Endodermal cell (in vitro differentiated cells): ENCODE data around the gene SLC24A3. TPM values are rescaled to one million over a fixed set of nuclear protein-coding genes. Genes with fewer than 3 reads are reported as not detected.

Experiments
- DNase-seq: peaks from one replicate; pipeline ENCODE4 v3.0.0-alpha.2; 2017
- H3K27ac ChIP-seq: 2 replicates; pipeline ENCODE4 v1.5.1; 2013; ENCODE audit warnings: mild to moderate bottlenecking, low read depth, low read length, moderate library complexity
- H3K27me3 ChIP-seq: 2 replicates; pipeline ENCODE4 v1.6.1; 2013; ENCODE audit warnings: mild to moderate bottlenecking, low read length, moderate library complexity; ENCODE audit not compliant: insufficient read depth, control insufficient read depth, poor library complexity, severe bottlenecking
- H3K36me3 ChIP-seq: 2 replicates; pipeline ENCODE4 v1.7.0; 2013; ENCODE audit warnings: mild to moderate bottlenecking, low read length, moderate library complexity; ENCODE audit not compliant: control insufficient read depth, insufficient read depth
- H3K4me1 ChIP-seq: one replicate; pipeline ENCODE4 v1.7.0; 2013; ENCODE audit warnings: low read length; ENCODE audit not compliant: control insufficient read depth, insufficient read depth
- H3K4me3 ChIP-seq: 2 replicates; pipeline ENCODE4 v1.5.1; 2013; ENCODE audit warnings: mild to moderate bottlenecking, low read length, moderate library complexity
- H3K9ac ChIP-seq: 2 replicates; pipeline ENCODE4 v1.6.1; 2013; ENCODE audit warnings: mild to moderate bottlenecking, low read length, moderate library complexity; ENCODE audit not compliant: poor library complexity, severe bottlenecking; ENCODE audit errors: extremely low read depth
- H3K9me3 ChIP-seq: 2 replicates; pipeline ENCODE4 v1.6.1; 2013; ENCODE audit warnings: mild to moderate bottlenecking, low read length, moderate library complexity; ENCODE audit not compliant: control insufficient read depth
- H3K27ac Mint-ChIP-seq: 2 replicates; pipeline ENCODE4 v1.8.0; 2020; ENCODE audit warnings: mixed read lengths
- H3K27me3 Mint-ChIP-seq: 2 replicates; pipeline ENCODE4 v1.8.0; 2021; ENCODE audit warnings: mild to moderate bottlenecking, mixed read lengths; ENCODE audit not compliant: insufficient read depth
- H3K36me3 Mint-ChIP-seq: 2 replicates; pipeline ENCODE4 v1.8.0; 2020; ENCODE audit warnings: low read depth, mixed read lengths
- H3K4me1 Mint-ChIP-seq: 2 replicates; pipeline ENCODE4 v1.8.0; 2020; ENCODE audit warnings: mixed read lengths
- H3K4me3 Mint-ChIP-seq: 2 replicates; pipeline ENCODE4 v1.8.0; 2020; ENCODE audit warnings: mild to moderate bottlenecking, moderate library complexity, mixed read lengths
- H3K9me3 Mint-ChIP-seq: 2 replicates; pipeline ENCODE4 v1.8.0; 2020; ENCODE audit warnings: mild to moderate bottlenecking, mixed read lengths
- CTCF ChIP-seq: fragments of 200-600 bp; sonication (generic); conservative IDR thresholded peaks from 2 replicates; pipeline ENCODE4 v1.5.0; 2021; ENCODE audit warnings: antibody characterized with exemption, mild to moderate bottlenecking
- WGBS, 2 experiments: methylation state at CpG; one replicate each; pipeline versions ENCODE4 v1.1.5 to v1.1.7; 2013; ENCODE audit warnings: missing lambda C conversion rate in 2 of 2, mixed read lengths in 1 of 2; ENCODE audit not compliant: insufficient coverage in 1 of 2, insufficient read length in 1 of 2; 5-methylcytosine and 5-hydroxymethylcytosine counted together
- total RNA-seq, 2 donors: library from RNA; stranded (reverse); fragmentation: NEBNext Ultra II Directional in 1 of 2; extraction: Animal tissue kit (Norgen Biotek cat#: 25700) in 1 of 2; gene quantifications; 2 replicates in 1 of 2; 3 replicates in 1 of 2; pipeline ENCODE4 v1.2.1, GENCODE V29; 2021

SLC24A3 gene
- total RNA-seq, 2 donors from 2014 or later: 1.5 to 1.8 TPM

GRCh38 chr20:19746396-19746795 is 534.0 kb downstream of the SLC24A3 start:
- H3K4me1 Mint-ChIP-seq: peaks cover 13% of the 10 kb centered on the region
- no peaks in the 10 kb centered on the region for H3K36me3 Mint-ChIP-seq

GRCh38 chr20:19747903-19748302 is 535.5 kb downstream of the SLC24A3 start:
- no peak for TF ChIP-seq CTCF
- Mint-ChIP-seq H3K9me3 (peaks cover 6% of the 10 kb centered on the region), H3K27ac (no peak overlapping the region), H3K4me1 (peaks cover 23% of the 10 kb centered on the region), H3K27me3 (peaks cover 1% of the 10 kb centered on the region), H3K4me3 (no peak overlapping the region), H3K36me3 (no peaks in the 10 kb centered on the region)
- DNase-seq: no peak
- 94 to 95% methylated on average over 4 of the region's 4 CpGs for WGBS, 2 experiments
- Histone ChIP-seq H3K27ac (no peak overlapping the region), H3K9me3 (peaks cover 9% of the 10 kb centered on the region), H3K36me3 (no peaks in the 10 kb centered on the region), H3K4me1 (no peaks in the 10 kb centered on the region), H3K4me3 (no peak overlapping the region), H3K27me3 (no peaks in the 10 kb centered on the region), H3K9ac (no peak overlapping the region)

More at GRCh38 chr20:19746396-19746795, 534.0 kb downstream of the SLC24A3 start:
- H3K9me3 Mint-ChIP-seq: peaks cover 6% of the 10 kb centered on the region
- H3K9me3 ChIP-seq: peaks cover 9% of the 10 kb centered on the region
- TF ChIP-seq CTCF: no peak
- no peak overlapping the region for H3K9ac ChIP-seq
- no peak overlapping the region for H3K27ac ChIP-seq
- H3K36me3 ChIP-seq: no peaks in the 10 kb centered on the region
- H3K27me3 ChIP-seq: no peaks in the 10 kb centered on the region
- H3K27ac Mint-ChIP-seq: no peak overlapping the region
- H3K4me1 ChIP-seq: no peaks in the 10 kb centered on the region
- no peak overlapping the region for H3K4me3 ChIP-seq
- 100% methylated on average over 1 of the region's 1 CpG; no CpG with 5 or more reads in 1 of the 2 experiments for WGBS, 2 experiments
- no peak overlapping the region for H3K4me3 Mint-ChIP-seq
- DNase-seq: no peak
- no peaks in the 10 kb centered on the region for H3K27me3 Mint-ChIP-seq

GRCh38 chr20:19748681-19749080 is 536.2 kb downstream of the SLC24A3 start:
- no peak overlapping the region for H3K4me3 Mint-ChIP-seq
- peaks cover 3% of the 10 kb centered on the region for H3K27me3 Mint-ChIP-seq

More at GRCh38 chr20:19748681-19749080, 536.2 kb downstream of the SLC24A3 start:
- H3K9me3 ChIP-seq: peaks cover 9% of the 10 kb centered on the region
- TF ChIP-seq CTCF: no peak
- no peak overlapping the region for H3K4me3 ChIP-seq
- Mint-ChIP-seq H3K36me3 (no peaks in the 10 kb centered on the region), H3K27ac (no peak overlapping the region), H3K9me3 (peaks cover 6% of the 10 kb centered on the region), H3K4me1 (peaks cover 23% of the 10 kb centered on the region)
- H3K4me1 ChIP-seq: no peaks in the 10 kb centered on the region
- WGBS, 2 experiments: 86 to 100% methylated on average over 1 of the region's 2 CpGs
- H3K9ac ChIP-seq: no peak overlapping the region
- no peaks in the 10 kb centered on the region for H3K36me3 ChIP-seq
- H3K27me3 ChIP-seq: no peaks in the 10 kb centered on the region
- DNase-seq: no peak
- no peak overlapping the region for H3K27ac ChIP-seq
